ENCODE measurements around the gene TMCC1. TPM values are rescaled to one million over a fixed set of nuclear protein-coding genes. Genes with fewer than 3 reads are reported as not detected.
"Not testable (repeated sequence)": the region's sequence is repeated elsewhere in the genome, so short reads cannot be mapped to it uniquely, and the experiment has no call there.

TMCC1 gene
- total RNA-seq, 1 donor from 2014 or later, result 35.2 TPM

DNA sequence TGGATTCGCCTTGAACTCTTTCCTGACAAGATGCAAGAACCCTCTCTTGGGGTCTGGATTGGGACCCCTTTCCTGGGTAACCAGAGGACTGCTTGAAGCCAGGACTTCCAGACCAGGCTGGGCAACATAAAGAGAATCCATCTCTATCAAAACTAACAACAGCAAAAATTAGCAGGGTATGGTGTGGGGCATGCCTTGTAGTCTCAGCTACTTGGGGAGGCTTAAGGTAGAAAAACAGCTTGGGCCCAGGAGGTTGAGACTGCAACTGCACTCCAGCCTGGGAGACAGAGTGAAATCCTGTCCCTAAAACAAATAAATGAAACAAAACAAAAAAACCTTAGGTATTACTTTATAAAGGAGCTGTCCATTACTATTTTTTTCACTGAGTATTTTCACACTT, 193.9 kb downstream of the TMCC1 start:
- DNase-seq (ENCODE audit: low spot score), result no peak
- intact Hi-C loops (cut with DNase I), result no loop called here

DNA sequence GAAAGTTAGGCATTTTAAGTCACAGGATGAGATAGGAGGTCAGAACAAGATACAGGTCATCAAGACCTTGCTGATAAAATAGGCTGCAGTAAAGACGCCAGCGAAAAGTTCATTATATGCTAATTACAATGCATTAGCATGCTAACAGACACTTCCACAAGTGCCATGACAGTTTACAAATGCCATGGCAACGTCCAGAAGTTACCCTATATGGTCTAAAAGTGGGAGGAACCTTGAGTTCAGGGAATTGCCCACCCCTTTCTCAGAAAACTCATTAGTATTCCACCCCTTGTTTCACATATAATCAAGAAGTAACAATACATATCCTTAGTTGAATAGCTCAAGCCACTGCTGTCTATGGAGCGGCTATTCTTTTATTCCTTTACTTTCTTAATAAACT, 194.3 kb downstream of the TMCC1 start:
- intact Hi-C loops (cut with DNase I), result no loop called here
- no peak for DNase-seq (ENCODE audit: low spot score)

DNA sequence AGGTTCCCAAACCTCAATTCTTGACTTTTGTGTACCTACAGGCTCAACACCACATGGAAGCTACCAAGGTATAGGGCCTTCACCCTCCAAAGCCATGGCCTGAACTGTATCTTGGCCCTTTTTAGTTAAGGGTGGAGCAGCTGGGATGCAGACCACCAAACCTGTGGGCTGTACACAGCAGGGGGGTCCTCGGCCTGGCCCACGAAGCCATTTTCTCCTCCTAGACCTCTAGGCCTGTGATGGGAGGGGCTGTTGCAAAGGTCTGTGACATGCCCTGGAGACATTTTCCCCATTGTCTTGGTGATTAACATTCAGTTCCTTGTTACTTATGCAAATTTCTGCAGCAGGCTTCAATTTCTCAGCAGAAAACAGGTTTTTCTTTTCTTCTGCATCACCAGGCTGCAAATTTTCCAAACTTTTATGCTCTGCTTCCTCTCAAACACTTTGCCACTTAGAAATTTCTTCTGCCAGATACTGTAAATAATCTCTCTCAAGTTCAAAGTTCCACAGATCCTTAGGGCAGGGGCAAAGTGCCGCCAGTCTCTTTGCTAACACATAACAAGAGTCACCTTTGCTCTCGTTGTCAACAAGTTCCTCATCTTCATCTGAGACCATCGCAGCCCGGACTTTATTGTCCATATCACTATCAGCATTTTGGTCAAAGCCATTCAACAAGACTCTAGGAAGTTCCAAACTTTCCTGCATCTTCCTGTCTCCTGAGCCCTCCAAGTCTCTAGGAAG, 196.1 kb downstream of the TMCC1 start:
- intact Hi-C loops (cut with DNase I), result no loop called here

DNA sequence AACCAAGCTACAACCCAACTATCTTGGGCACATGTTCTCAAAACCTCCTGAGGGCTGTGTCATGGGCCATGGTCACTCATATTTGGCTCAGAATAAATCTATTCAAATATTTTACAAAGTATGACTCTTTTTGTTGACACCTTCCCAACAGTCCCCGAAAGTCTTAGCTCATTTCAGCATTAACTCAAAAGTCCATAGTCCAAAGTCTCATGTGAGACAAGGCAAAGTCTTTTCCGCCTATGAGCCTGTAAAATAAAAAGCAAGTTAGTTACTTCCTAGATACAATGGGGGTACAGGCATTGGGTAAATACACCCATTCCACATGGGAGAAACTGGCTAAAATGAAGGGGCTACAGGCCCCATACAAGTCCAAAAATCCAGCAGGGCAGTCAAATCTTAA, 197.1 kb downstream of the TMCC1 start:
- intact Hi-C loops (cut with DNase I), result not testable (repeated sequence)

More for the DNA sequence above, 196.1 kb downstream of the TMCC1 start:
- no peak for DNase-seq (ENCODE audit: low spot score)

DNA sequence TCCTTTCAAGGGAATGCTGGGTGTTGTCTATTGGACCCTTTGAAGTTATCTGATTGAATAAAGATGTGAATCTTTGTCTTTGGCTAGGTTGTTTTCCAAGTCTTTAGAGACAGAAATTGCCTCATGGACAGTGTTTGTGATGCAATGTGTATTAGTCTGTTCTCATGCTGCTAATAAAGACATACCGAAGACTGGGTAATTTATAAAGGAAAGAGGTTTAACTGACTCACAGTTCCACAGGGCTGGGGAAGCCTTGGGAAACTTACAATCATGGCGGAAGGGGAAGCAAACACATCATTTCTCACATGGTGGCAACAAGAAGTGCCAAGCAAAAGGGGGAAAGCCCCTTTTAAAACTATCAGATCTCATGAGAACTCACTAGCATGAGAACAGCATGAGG, 198.3 kb downstream of the TMCC1 start:
- DNase-seq (ENCODE audit: low spot score), result no peak

More for the DNA sequence above, 197.1 kb downstream of the TMCC1 start:
- not testable (repeated sequence) for DNase-seq (ENCODE audit: low spot score)

DNA sequence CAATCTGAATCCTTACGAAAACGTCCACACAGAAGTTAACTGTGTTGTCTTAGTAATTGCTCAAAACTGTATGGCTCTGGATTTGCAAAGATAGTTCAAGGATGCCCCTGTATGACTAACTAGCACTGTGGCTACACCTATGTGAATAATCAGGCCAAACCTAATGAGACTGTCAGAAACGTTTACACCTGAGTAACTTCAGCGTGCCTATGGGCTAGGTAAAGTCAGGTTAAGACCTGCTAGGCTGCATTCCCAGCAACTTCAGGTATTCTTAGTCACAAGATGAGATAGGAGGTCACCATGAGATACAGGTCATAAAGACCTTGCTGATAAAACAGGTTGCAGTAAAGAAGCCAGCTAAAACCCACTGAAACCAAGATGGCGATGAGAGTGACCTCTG, 199.3 kb downstream of the TMCC1 start:
- intact Hi-C loops (cut with DNase I), result no loop called here
- DNase-seq (ENCODE audit: low spot score), result no peak

More for the DNA sequence above, 198.3 kb downstream of the TMCC1 start:
- intact Hi-C loops (cut with DNase I), result no loop called here

DNA sequence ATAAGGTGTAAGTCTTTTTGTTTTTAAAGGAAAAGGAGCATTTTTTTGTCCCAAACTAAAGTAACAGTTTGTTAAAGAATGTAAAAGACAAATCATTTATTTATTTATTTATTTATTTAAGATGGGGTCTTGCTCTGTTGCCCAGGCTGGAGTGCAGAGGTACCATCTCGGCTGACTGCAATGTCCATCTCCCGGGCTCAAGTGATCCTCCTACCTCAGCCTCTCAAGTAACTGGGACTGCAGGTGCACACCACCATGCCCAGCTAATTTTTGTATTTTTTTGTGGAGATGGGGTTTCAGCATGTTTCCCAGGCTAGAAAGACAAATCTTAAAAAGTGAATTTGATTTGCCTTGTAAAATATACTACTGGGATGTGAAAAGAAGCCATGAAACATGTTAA, 200.8 kb downstream of the TMCC1 start:
- no peak for DNase-seq (ENCODE audit: low spot score)

DNA sequence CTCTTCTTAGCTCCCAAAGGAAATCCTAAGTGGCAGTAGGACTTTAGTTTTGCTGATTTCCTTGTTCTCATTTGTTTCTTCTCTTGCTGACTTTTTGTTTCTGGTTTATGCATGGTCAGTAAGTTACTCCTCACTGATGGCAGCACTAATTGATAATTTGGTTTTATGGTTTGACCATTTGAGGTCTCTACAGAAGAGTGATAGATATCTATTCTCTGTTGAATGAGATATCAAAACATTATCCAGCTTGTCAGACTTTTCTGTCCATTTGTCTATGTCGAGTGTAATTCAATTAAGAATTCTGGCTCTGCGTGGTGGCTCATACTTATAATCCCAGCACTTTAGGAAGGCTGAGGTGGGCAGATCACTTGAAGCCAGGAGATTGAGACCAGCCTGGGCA, 202.5 kb downstream of the TMCC1 start:
- DNase-seq (ENCODE audit: low spot score), result no peak
- intact Hi-C loops (cut with DNase I), result no loop called here

More for the DNA sequence above, 200.8 kb downstream of the TMCC1 start:
- intact Hi-C loops (cut with DNase I), result no loop called here

DNA sequence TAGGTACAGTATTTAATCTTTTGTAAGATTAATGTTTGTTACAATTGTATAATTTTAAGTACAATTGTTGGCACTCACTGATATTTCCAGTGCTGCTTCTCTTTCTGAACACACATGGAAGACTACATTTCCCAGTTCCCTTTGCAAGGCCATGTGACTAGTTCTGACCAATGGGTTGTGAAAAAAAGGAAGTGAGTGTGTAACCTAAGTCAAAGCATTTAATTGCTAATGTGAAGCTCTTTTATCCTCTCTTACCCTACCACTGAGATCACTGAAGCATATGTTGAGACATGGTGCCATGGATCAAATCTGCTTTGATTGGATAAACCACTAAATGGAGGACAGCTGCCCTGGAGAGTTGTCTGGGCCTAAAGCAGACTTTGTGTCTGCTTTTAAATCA, 203.1 kb downstream of the TMCC1 start:
- intact Hi-C loops (cut with DNase I), result no loop called here
- no peak for DNase-seq (ENCODE audit: low spot score)

DNA sequence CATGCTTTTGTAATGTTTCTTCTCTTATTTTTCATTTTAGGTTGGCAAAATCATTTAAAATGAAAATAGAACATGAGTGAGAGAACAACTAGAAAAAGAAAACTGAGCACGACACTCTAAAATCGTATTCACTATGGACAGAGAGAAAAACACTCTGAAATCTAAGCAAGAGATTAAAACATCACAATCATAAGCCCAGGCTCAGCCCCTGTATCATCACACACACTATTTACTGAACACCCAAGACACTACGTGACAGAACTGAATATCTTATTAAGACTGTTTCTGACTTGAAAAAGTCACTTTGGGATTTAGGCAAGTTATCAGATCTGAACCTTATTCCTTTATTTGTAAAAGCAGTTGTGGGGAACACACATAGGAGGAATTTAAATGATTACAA, 204.5 kb downstream of the TMCC1 start:
- DNase-seq (ENCODE audit: low spot score), result no peak
- intact Hi-C loops (cut with DNase I), result loop anchor here (5.0 kb wide), 1 partner anchor 33 kb away; no protein-coding TSS in a partner anchor

DNA sequence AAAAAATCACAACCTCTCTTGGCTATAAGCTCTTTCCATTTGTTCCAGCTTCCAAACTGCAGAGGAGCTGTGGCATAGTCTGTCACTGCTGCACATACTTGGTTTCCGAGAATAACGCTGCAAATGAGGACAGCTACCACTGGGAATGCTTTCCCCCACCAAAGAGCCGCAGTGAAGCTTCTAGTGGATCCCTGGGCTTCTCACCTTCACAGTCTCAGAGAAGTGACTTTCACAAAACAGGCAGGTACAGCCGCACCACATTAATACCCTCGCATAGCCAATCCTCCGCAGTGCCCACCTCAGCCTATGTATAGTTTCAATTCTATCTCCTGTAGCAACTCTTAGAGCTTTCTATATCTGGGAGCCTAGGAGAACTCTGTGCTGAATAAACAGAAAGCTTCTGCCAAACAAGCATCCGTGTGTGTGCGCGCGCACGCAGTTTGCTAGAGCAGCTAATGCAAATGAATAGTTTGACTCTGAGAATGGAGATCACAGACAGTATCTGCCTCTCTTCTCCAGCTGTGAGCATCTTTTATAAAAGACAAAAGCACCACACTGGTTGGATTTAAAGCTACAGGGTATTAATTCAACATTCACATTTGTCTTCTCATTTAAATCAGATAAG, 205.1 kb downstream of the TMCC1 start:
- intact Hi-C loops (cut with DNase I), result loop anchor here (5.0 kb wide), 1 partner anchor 34 kb away; no protein-coding TSS in a partner anchor
- peak; percentile 81 for DNase-seq (ENCODE audit: low spot score)

DNA sequence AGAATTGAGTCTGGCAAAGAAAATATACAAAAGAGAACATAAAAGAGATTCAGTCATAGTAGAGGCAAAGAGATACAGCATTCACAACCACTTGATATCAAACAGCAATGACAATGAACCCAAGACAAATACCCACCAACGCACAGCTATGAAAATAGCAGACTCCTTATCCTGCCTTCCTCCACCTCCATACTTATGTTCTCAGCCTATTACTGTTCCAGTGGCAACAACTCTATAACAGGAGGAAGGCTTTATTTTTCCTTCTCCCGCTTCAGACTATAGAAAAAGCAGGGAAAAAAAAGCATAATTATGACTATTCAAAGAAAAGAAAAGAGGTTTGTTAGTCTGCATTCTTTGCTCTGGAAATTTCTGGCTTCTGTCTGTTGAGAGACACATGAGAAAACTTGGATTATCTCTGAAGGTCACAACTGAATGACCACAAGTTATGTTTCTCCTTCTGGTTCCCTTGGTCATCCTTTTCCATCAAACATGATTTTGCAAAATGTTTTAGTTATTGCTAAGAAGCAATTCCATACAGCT, 205.9 kb downstream of the TMCC1 start:
- intact Hi-C loops (cut with DNase I), result loop anchor here (5.0 kb wide), 1 partner anchor 35 kb away; no protein-coding TSS in a partner anchor

DNA sequence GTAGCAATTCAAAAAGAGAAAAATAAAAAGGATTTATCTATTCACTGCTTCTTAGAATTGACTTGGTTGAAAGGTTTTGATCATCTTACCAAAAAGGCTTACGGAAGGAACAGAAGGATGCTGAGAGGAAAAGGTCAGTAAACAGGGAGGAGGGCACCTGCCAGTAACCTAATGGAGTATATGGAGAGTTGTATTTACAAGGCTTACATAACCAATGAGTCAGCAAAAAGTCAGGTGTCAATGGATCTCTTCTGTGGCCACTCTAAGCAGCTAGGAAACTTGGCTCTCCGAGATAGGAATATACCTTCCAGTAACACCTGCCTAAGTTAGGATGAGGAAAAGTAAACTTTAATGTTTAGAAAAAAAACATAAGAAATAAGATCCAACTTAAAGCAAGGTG, 206.6 kb downstream of the TMCC1 start:
- intact Hi-C loops (cut with DNase I), result loop anchor here (5.0 kb wide), 1 partner anchor 35 kb away; no protein-coding TSS in a partner anchor
- no peak for DNase-seq (ENCODE audit: low spot score)

More for the DNA sequence above, 205.9 kb downstream of the TMCC1 start:
- no peak for DNase-seq (ENCODE audit: low spot score)

DNA sequence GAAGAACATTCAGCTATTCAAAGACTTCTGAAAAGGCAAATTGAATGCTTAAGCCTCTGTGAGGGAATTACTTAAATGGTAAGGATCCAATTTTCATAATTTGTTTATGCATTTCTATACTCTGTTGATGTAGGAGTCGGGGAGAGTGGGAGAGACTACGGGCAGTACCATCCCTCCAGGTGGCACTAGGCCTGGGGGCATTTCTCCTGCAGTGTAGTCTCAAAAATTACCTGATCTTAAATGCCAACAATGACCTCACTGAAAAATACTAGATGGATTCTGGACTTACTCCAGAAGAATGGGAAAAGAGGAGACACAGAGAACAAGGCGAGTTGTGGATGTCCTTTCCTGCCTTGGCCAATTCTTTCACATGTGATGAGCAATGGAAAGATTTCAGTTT, 209.2 kb downstream of the TMCC1 start:
- intact Hi-C loops (cut with DNase I), result no loop called here

DNA sequence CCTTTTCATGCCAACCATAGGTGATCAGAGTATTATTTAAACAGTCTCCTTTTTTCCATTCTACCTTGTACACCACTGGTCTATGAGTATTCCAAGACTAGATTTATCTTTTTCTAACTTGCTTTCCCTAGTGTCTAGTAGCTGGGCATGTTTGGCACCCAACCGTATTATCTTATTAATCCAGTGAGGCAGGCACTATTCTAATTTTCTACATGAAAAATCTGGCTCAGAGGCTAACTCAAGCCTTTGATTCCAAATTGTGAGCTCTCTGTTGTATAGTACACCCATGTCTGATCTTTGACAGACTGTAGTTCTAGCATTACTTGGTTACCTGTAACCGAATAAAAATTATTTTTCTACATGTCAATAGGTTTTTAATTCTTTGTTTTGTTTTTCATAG, 210.3 kb downstream of the TMCC1 start:
- intact Hi-C loops (cut with DNase I), result no loop called here
- no peak for DNase-seq (ENCODE audit: low spot score)

More for the DNA sequence above, 209.2 kb downstream of the TMCC1 start:
- no peak for DNase-seq (ENCODE audit: low spot score)

DNA sequence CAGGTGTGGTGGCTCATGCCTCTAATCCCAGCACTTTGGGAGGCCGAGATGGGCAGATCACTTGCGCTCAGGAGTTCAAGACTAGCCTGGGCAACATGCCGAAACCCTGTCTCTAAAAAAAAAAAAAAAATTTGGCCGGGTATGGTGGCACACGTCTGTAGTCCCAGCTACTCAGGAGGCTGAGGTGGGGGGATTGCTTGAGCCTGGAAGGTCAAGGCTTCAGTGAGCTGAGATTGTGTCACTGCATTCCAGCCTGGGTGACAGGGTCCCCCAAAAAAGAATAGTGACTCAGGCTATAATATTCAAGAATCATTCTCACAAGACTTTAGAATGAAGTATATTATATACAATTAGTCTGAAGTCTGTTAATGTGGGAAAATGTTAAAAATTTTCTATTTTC, 216.5 kb downstream of the TMCC1 start:
- intact Hi-C loops (cut with DNase I), result no loop called here
- no peak for DNase-seq (ENCODE audit: low spot score)

DNA sequence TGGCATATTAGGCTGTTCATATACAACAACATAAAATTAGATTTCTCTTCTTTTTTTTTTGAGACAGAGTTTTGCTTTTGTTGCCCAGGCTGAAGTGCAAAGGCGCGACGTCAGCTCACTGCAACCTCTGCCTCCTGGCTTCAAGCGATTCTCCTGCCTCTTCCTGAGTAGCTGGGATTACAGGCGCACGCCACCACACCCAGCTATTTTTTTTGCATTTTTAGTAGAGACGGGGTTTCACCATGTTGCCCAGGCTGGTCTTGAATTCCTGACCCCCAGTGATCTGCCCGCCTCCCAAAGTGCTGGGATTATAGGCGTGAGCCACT, 218.8 kb downstream of the TMCC1 start:
- intact Hi-C loops (cut with DNase I); DNase-seq (ENCODE audit: low spot score): not testable (repeated sequence)

DNA sequence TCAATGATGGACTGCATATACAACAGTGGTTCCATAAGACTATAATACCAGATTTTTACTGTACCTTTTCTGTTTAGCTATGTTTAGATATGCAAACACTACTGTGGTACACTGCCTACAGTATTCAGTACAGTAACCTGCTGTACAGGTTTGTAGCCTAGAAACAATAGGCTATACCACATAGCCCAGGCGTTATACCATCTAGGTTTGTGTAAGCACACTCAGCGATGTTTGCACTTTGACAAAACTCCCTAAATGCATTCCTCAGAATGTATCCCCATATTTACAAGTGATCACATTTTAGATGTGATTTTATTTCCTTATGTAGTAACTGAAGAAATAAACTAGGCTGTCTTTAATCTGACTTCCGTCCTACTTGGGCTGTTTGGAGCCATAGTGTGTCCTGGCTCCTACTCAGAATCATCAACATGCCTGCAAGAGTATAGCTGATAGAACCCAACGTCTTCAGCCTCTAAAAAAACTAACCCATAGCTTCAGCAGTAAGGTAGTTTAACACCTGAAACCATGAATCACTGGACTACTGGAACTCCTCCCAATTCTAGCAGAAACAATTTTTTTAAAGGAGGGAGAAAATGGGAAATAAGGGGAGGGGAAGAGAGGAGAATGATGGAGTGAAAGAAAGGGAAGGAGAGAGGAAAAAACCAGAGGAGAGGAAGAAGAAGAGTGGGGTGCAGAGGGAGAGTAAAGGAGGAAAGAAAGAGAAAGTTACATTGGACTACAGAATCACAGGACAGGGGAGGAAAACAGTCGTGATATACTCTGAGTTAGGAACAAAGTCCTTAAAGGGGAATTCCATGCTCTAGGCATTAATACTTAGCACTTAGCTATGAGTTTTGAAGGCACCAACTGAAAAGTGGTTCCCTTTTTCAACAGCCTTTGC, 219.4 kb downstream of the TMCC1 start:
- no peak for DNase-seq (ENCODE audit: low spot score)
- intact Hi-C loops (cut with DNase I), result no loop called here

DNA sequence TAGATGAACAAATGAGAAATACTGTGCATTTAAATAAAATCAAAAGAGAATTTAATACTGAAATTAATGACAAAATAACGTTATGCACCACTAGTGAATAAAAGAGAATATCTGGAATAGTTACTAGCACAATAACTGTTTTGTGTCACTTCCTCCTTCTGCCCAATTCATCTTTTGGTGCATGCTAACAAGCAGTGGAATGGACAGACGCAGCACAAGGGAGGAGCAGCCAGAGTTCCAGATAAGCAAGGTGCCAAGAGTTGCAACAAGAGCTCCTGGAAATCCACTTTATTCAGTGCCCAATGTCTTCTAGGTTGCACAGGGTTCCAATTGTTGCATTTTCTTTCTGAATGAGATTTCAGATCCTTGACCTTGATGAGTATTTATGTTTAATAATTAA, 220.5 kb downstream of the TMCC1 start:
- no peak for DNase-seq (ENCODE audit: low spot score)
- intact Hi-C loops (cut with DNase I), result no loop called here

DNA sequence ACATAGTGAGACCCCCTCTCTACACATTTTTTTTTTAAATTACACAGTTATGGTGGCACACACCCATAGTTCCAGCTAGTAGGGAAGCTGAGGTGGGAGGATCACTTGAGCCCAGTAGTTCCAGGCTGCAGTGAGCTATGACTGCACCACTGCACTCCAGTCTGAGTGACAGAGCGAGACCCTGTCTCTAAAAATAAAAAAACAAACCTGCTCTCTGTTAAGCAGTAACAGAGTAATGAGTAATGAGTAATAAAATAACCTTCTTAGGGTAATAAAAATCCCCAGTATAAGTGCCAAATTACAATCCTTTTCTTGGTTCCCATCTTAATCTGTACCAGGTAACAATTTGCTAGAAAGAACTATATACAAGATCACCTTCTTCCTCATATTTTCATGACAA, 221.1 kb downstream of the TMCC1 start:
- intact Hi-C loops (cut with DNase I), result no loop called here
- DNase-seq (ENCODE audit: low spot score), result no peak
